Neural cell (in vitro differentiated cells): ENCODE data around the gene NMUR1. TPM values are rescaled to one million over a fixed set of nuclear protein-coding genes. Genes with fewer than 3 reads are reported as not detected.

Source experiments
- H2AFZ ChIP-seq: fragments of 200-600, 300-800 bp; sonication (generic), shearing (Covaris generic); 2 replicates; pipeline ENCODE4 v1.6.0; 2014; ENCODE audit warnings: low read depth, mild to moderate bottlenecking, antibody characterized with exemption, low read length, moderate library complexity
- H3F3A ChIP-seq: fragments of 200-600 bp; shearing (Covaris generic); 2 replicates; pipeline ENCODE4 v1.6.1; 2016; ENCODE audit warnings: mild to moderate bottlenecking, moderate library complexity, mixed read lengths, antibody characterized with exemption, low read length; ENCODE audit not compliant: insufficient read depth, poor library complexity, severe bottlenecking
- H3K27ac ChIP-seq: fragments of 200-600, 300-800 bp; sonication (generic), shearing (Covaris generic); 2 replicates; pipeline ENCODE4 v1.5.1; 2014; ENCODE audit warnings: mild to moderate bottlenecking, low read length, moderate library complexity
- H3K27me3 ChIP-seq: fragments of 300-800, 200-600 bp; sonication (generic), shearing (Covaris generic); 2 replicates; pipeline ENCODE4 v1.6.0; 2014; ENCODE audit warnings: mild to moderate bottlenecking, low read depth, low read length, moderate library complexity; ENCODE audit not compliant: insufficient read depth
- H3K36me3 ChIP-seq: fragments of 300-800, 200-600 bp; sonication (generic), shearing (Covaris generic); 2 replicates; pipeline ENCODE4 v1.5.1; 2014; ENCODE audit warnings: mild to moderate bottlenecking, antibody characterized with exemption, low read length, moderate library complexity; ENCODE audit not compliant: insufficient read depth
- H3K4me2 ChIP-seq: fragments of 300-800, 200-600 bp; sonication (generic), shearing (Covaris generic); 2 replicates; pipeline ENCODE4 v1.6.0; 2014; ENCODE audit warnings: mild to moderate bottlenecking, low read length
- H3K4me3 ChIP-seq: fragments of 300-800, 200-600 bp; sonication (generic), shearing (Covaris generic); 2 replicates; pipeline ENCODE4 v1.5.1; 2014; ENCODE audit warnings: mild to moderate bottlenecking, low read length, moderate library complexity
- H3K79me2 ChIP-seq: fragments of 200-600 bp; shearing (Covaris generic); replicated peaks from 2 replicates; pipeline ENCODE4 v1.6.0; 2014; ENCODE audit warnings: mild to moderate bottlenecking, low read length, moderate library complexity; ENCODE audit not compliant: insufficient read depth
- H3K9ac ChIP-seq: fragments of 300-800, 200-600 bp; sonication (generic), shearing (Covaris generic); 2 replicates; pipeline ENCODE4 v1.6.1; 2016; ENCODE audit warnings: mild to moderate bottlenecking, low read length, mixed read lengths
- H3K9me2 ChIP-seq: fragments of 200-600 bp; shearing (Covaris generic); 2 replicates; pipeline ENCODE4 v1.6.1; 2016; ENCODE audit warnings: mild to moderate bottlenecking, low read length, mixed read lengths; ENCODE audit not compliant: insufficient read depth
- H3K9me3 ChIP-seq: fragments of 200-600, 300-800 bp; sonication (generic), shearing (Covaris generic); 2 replicates; pipeline ENCODE4 v1.6.1; 2016; ENCODE audit warnings: mild to moderate bottlenecking, mixed run types, low read length, moderate library complexity, mixed read lengths
- H4K20me1 ChIP-seq: fragments of 200-600 bp; shearing (Covaris generic); 2 replicates; pipeline ENCODE4 v1.6.1; 2016; ENCODE audit warnings: mild to moderate bottlenecking, mixed run types; ENCODE audit not compliant: insufficient read depth
- CTCF ChIP-seq: fragments of 450-650 bp; IDR thresholded peaks from 2 replicates; pipeline ENCODE4 v1.5.1; 2014; ENCODE audit warnings: antibody characterized with exemption, mild to moderate bottlenecking, moderate library complexity; ENCODE audit not compliant: poor library complexity, severe bottlenecking
- EP300 ChIP-seq: fragments of 450-650 bp; conservative IDR thresholded peaks from 2 replicates; pipeline ENCODE4 v1.6.1; 2014; ENCODE audit warnings: antibody characterized with exemption, mild to moderate bottlenecking, moderate library complexity; ENCODE audit not compliant: poor library complexity, severe bottlenecking
- EZH2 ChIP-seq: fragments of 200-600, 300-800 bp; shearing (Covaris generic), sonication (generic); IDR thresholded peaks from 2 replicates; pipeline ENCODE4 v1.6.1; 2014; ENCODE audit warnings: antibody characterized with exemption, low read length, borderline replicate concordance, mild to moderate bottlenecking; ENCODE audit not compliant: insufficient read depth, poor library complexity, severe bottlenecking
- MXI1 ChIP-seq: fragments of 450-650 bp; conservative IDR thresholded peaks from 2 replicates; pipeline ENCODE4 v1.6.1; 2014; ENCODE audit warnings: antibody characterized with exemption, mild to moderate bottlenecking; ENCODE audit not compliant: poor library complexity, severe bottlenecking
- POLR2AphosphoS5 ChIP-seq: IDR thresholded peaks from 2 replicates; pipeline ENCODE4 v1.6.1; 2012
- RAD21 ChIP-seq: fragments of 450-650 bp; conservative IDR thresholded peaks from 2 replicates; pipeline ENCODE4 v1.6.1; 2014; ENCODE audit warnings: antibody characterized with exemption, mild to moderate bottlenecking, moderate library complexity
- REST ChIP-seq: IDR thresholded peaks from 2 replicates; pipeline ENCODE4 v1.6.1; 2012; ENCODE audit warnings: borderline replicate concordance
- SMC3 ChIP-seq: fragments of 450-650 bp; conservative IDR thresholded peaks from 2 replicates; pipeline ENCODE4 v1.6.1; 2014; ENCODE audit warnings: antibody characterized with exemption, mild to moderate bottlenecking, moderate library complexity; ENCODE audit not compliant: poor library complexity
- TAF1 ChIP-seq: IDR thresholded peaks from 2 replicates; pipeline ENCODE4 v1.6.1; 2012; ENCODE audit warnings: low read depth
- polyA plus RNA-seq: library from polyadenylated mRNA; depleted of rRNA; stranded (reverse); fragments of >200 nt; gene quantifications from 2 replicates; pipeline ENCODE4 v1.2.3, GENCODE V29; 2014

Gene NMUR1
- polyA plus RNA-seq, 1 donor from 2014 or later, result not detected

GRCh38 chr2:231524477-231525247, 5.6 kb downstream of the NMUR1 start:
- Histone ChIP-seq H3K9me2 (no peaks in the 10 kb centered on the region), H4K20me1 (no peaks in the 10 kb centered on the region), H3K4me3 (no peak overlapping the region), H3K27me3 (peaks cover 12% of the 10 kb centered on the region), H3F3A (no peaks in the 10 kb centered on the region), H3K79me2 (no peaks in the 10 kb centered on the region), H3K4me2 (no peak overlapping the region), H2AFZ (no peak overlapping the region), H3K27ac (no peak overlapping the region), H3K9ac (no peak overlapping the region), H3K36me3 (no peaks in the 10 kb centered on the region), H3K9me3 (no peaks in the 10 kb centered on the region)
- no peak for TF ChIP-seq EP300

- Histone ChIP-seq H3K27me3 (peaks cover 2% of the 10 kb centered on the region), H3K79me2 (no peaks in the 10 kb centered on the region), H4K20me1 (no peaks in the 10 kb centered on the region), H3K36me3 (no peaks in the 10 kb centered on the region), H3F3A (no peaks in the 10 kb centered on the region), H2AFZ (no peak overlapping the region), H3K9me3 (no peaks in the 10 kb centered on the region), H3K9ac (no peak overlapping the region), H3K4me3 (no peak overlapping the region), H3K27ac (no peak overlapping the region), H3K4me2 (no peak overlapping the region), H3K9me2 (no peaks in the 10 kb centered on the region)
- TF ChIP-seq SMC3 (no peak), POLR2AphosphoS5 (no peak), TAF1 (no peak), RAD21 (no peak)
These were observed 6.6 kb downstream of the NMUR1 start for GRCh38 chr2:231523451-231524285.

- Histone ChIP-seq H3K27ac (no peak overlapping the region), H3K36me3 (no peaks in the 10 kb centered on the region), H3K9me3 (no peaks in the 10 kb centered on the region), H3K79me2 (no peaks in the 10 kb centered on the region), H3K27me3 (no peaks in the 10 kb centered on the region), H2AFZ (no peak overlapping the region), H3K9me2 (no peaks in the 10 kb centered on the region), H3F3A (no peaks in the 10 kb centered on the region), H4K20me1 (no peaks in the 10 kb centered on the region), H3K9ac (no peak overlapping the region), H3K4me2 (no peak overlapping the region), H3K4me3 (no peak overlapping the region)
- TF ChIP-seq EP300 (no peak), CTCF (no peak), TAF1 (no peak), EZH2 (no peak), SMC3 (no peak), POLR2AphosphoS5 (no peak), MXI1 (no peak), REST (no peak), RAD21 (no peak)
These were observed 7.6 kb downstream of the NMUR1 start for GRCh38 chr2:231522418-231523180.
